WTC11 (cell line): ENCODE results near the gene CLDN17.

ENCODE experiments used
- ATF1 ChIP-seq: sonication (generic); formaldehyde crosslinking; IDR thresholded peaks from 2 replicates; pipeline ENCODE4 v1.8.1; 2023; ENCODE audit warnings: mild to moderate bottlenecking, moderate library complexity, missing genetic modification reagents
- ATF2 ChIP-seq: sonication (generic); formaldehyde crosslinking; IDR thresholded peaks from 2 replicates; pipeline ENCODE4 v1.8.1; 2022; ENCODE audit warnings: low read depth, missing genetic modification reagents, borderline replicate concordance
- CTCF ChIP-seq: fragments of 200-600 bp; IDR thresholded peaks from 2 replicates; pipeline ENCODE4 v1.8.0; 2022; ENCODE audit warnings: antibody characterized with exemption
- E2F1 ChIP-seq: sonication (generic); formaldehyde crosslinking; IDR thresholded peaks from 2 replicates; pipeline ENCODE4 v1.8.0; 2022; ENCODE audit warnings: mild to moderate bottlenecking, missing genetic modification reagents
- ETV6 ChIP-seq: sonication (generic); formaldehyde crosslinking; IDR thresholded peaks from 2 replicates; pipeline ENCODE4 v1.8.1; 2022; ENCODE audit warnings: mild to moderate bottlenecking, missing genetic modification reagents
- JUN ChIP-seq: sonication (generic); formaldehyde crosslinking; IDR thresholded peaks from 2 replicates; pipeline ENCODE4 v1.8.0; 2023; ENCODE audit warnings: mild to moderate bottlenecking, missing genetic modification reagents
- MAX ChIP-seq: sonication (generic); formaldehyde crosslinking; IDR thresholded peaks from 2 replicates; pipeline ENCODE4 v1.8.0; 2022; ENCODE audit warnings: mild to moderate bottlenecking, missing genetic modification reagents
- NFE2L1 ChIP-seq: sonication (generic); formaldehyde crosslinking; IDR thresholded peaks from 2 replicates; pipeline ENCODE4 v1.8.1; 2023; ENCODE audit warnings: missing genetic modification reagents
- ZBTB43 ChIP-seq: sonication (generic); formaldehyde crosslinking; IDR thresholded peaks from 2 replicates; pipeline ENCODE4 v1.8.1; 2023; ENCODE audit warnings: mild to moderate bottlenecking, missing genetic modification reagents
- ZNF121 ChIP-seq: sonication (generic); formaldehyde crosslinking; IDR thresholded peaks from 2 replicates; pipeline ENCODE4 v1.8.0; 2023; ENCODE audit warnings: missing genetic modification reagents

- TF ChIP-seq MAX (CRISPR knock-in tag) = no peak
- no peak for TF ChIP-seq CTCF
- no peak for TF ChIP-seq ATF2 (CRISPR knock-in tag)
- no peak for TF ChIP-seq ATF1 (CRISPR knock-in tag)
- no peak for TF ChIP-seq JUN (CRISPR knock-in tag)
- TF ChIP-seq ETV6 (CRISPR knock-in tag) = no peak
- TF ChIP-seq ZBTB43 (CRISPR knock-in tag) = no peak
- no peak for TF ChIP-seq ZNF121 (CRISPR knock-in tag)
- no peak for TF ChIP-seq E2F1 (CRISPR knock-in tag)
- TF ChIP-seq NFE2L1 = no peak
Observed at GRCh38 chr21:30186242-30186641, 19.6 kb upstream of the CLDN17 start.
